Gastroesophageal sphincter (tissue), 3 donors: ENCODE results near the gene ATP6V1C2.

Experiments
- POLR2AphosphoS5 ChIP-seq: sonication (generic); formaldehyde crosslinking; IDR thresholded peaks from one replicate; pipeline ENCODE4 v1.6.1; 2017; ENCODE audit warnings: antibody characterized with exemption
- TF ChIP-seq, protein P1 (sequence below), 4 experiments: fragments of 200-600 bp in 2 of 4; fragments of 450-650 bp in 2 of 4; sonication (generic) in 1 of 4; IDR thresholded peaks; one replicate each; pipeline ENCODE4 v1.5.1; 2017 to 2019; ENCODE audit warnings: antibody characterized with exemption in 4 of 4, mild to moderate bottlenecking in 2 of 4, moderate library complexity in 2 of 4

DNA sequence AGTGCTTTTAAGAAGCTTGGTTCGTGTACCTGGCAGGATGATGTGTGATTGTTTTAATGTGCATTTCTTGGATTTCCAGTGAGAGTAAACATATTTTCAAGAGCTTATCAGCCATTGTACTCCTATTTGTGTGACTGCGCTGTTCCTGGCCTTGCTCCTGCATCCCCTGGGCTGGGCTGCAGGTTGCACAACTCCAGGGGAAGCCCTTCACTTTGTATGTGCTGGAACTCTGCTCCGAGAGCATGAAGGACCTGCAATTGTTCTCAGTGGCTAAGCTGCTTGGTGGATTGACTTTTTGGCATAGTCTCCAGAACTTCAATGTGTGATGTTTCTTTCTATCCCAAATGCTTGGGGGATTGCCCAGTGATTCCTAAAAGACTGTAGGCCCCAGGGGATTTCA lies 18.8 kb downstream of the ATP6V1C2 start:
- no peak for TF ChIP-seq POLR2AphosphoS5
- TF ChIP-seq, protein P1, sequence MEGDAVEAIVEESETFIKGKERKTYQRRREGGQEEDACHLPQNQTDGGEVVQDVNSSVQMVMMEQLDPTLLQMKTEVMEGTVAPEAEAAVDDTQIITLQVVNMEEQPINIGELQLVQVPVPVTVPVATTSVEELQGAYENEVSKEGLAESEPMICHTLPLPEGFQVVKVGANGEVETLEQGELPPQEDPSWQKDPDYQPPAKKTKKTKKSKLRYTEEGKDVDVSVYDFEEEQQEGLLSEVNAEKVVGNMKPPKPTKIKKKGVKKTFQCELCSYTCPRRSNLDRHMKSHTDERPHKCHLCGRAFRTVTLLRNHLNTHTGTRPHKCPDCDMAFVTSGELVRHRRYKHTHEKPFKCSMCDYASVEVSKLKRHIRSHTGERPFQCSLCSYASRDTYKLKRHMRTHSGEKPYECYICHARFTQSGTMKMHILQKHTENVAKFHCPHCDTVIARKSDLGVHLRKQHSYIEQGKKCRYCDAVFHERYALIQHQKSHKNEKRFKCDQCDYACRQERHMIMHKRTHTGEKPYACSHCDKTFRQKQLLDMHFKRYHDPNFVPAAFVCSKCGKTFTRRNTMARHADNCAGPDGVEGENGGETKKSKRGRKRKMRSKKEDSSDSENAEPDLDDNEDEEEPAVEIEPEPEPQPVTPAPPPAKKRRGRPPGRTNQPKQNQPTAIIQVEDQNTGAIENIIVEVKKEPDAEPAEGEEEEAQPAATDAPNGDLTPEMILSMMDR (IDR thresholded peaks at IDR 0.05), result no peak
